Cerebellar cortex (tissue), 1 donor: ENCODE data around the gene HRG.

Source experiments
- DNase-seq: peaks from one replicate; pipeline ENCODE4 v3.0.0-alpha.2; 2015; ENCODE audit warnings: low spot score

Gene HRG

DNA sequence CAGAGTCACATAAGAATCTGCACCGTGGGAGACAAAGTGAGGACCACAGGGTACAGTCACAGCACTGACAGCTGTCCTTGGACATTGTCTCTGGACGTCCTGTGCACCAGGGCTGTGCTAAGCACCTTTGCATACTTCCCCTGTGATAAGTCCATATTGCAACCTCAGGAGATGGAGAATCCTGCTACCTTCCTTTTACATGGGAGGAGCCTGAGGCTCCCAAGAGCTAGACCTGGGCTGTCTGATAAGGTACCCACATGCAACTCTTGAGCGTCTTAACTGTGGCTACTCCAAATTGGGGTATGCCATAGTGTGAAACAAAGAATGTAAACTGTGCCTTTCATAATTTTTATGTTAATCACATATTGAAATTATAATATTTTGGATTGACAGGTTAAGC, 28.1 kb upstream of the HRG start:
- no peak for DNase-seq

- no peak for DNase-seq
Observed at GRCh38 chr3:186638259-186638658, 27.6 kb upstream of the HRG start.

- no peak for DNase-seq
Observed at GRCh38 chr3:186639778-186640472, 25.9 kb upstream of the HRG start, which contains the start of gene FETUB. Gene FETUB, plus strand, starts transcription at chr3:186640399. Its CDS starts 62 bp downstream, at chr3:186640461.

GRCh38 chr3:186640473-186640818, 25.4 kb upstream of the HRG start:
- no peak for DNase-seq

- DNase-seq, result no peak
Observed at GRCh38 chr3:186640929-186641328, 24.9 kb upstream of the HRG start.

DNA sequence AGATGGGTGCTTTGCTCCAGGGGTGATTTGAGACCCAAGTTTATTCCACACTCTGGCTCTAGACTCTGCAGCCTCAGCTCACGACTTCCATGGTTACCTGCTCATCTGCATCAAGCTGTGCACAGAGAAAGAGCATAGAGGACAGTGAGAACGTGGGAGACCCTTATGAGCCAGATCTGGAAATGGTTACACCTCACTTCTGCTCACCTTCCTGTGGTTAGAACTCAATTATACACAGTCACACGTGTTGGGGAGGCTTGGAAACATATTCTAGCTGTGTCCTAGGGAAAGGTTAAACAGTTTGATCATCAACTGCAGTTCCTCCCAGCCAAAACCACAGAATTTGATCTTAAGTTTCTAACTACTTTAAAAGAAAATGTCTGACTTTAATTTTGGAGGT, 23.8 kb upstream of the HRG start:
- DNase-seq, result no peak

GRCh38 chr3:186643493-186643892, 22.3 kb upstream of the HRG start:
- no peak for DNase-seq

- DNase-seq, result no peak
Observed at GRCh38 chr3:186644683-186645082, 21.1 kb upstream of the HRG start.

DNA sequence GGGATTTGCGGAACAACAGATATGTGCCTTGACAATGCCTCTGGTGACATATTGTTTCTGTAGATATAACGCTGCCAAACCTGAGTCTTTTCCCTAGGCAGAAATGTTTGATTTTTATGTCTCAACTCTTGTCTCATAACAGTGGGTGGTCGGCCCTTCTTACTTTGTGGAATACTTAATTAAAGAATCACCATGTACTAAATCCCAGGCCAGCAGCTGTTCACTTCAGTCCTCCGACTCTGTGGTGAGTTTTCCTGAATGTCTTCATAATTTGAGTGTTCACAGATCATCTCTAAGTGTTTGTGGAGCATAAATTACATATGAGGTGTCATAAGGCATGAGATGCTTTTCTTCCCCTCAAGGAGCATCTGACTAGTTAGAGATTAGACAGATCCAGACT, 19.7 kb upstream of the HRG start:
- DNase-seq, result no peak

DNA sequence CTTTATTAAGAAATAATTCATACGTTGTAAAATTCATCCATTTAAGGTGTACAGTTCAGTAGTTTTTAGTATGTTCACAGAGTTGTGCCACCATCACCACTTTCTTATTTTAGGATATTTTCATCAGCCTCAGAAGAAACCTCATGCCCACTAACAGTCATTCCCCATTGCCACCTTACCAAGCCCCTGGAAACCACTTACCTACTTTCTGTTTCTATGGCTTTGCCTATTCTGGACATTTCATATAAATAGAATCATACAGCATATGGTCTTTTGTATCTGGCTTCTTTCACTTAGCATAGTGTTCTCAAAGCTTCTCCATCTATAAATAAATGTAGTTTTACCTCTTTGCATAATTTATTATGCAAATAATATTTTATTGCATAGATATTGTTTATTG, 19.0 kb upstream of the HRG start:
- DNase-seq, result no peak

DNA sequence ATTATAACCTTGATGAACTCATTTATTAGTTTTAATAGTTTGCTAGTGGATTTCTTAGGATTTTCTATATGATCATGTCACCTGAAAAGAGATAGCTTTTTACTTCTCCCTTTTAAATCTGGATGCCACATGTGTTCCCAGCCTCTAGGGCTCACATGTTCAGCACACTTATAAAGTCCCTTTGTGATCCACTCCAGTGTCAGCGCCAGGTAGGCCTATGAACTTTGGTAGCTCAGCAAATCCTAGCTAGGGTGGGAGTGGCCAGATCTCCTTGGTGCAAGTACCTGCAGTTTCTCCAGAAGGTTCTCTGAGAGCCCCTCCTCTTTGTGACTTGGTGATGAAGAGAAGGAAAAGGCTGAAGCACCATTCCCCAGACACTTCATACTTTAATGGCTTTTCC, 17.0 kb upstream of the HRG start:
- no peak for DNase-seq

DNA sequence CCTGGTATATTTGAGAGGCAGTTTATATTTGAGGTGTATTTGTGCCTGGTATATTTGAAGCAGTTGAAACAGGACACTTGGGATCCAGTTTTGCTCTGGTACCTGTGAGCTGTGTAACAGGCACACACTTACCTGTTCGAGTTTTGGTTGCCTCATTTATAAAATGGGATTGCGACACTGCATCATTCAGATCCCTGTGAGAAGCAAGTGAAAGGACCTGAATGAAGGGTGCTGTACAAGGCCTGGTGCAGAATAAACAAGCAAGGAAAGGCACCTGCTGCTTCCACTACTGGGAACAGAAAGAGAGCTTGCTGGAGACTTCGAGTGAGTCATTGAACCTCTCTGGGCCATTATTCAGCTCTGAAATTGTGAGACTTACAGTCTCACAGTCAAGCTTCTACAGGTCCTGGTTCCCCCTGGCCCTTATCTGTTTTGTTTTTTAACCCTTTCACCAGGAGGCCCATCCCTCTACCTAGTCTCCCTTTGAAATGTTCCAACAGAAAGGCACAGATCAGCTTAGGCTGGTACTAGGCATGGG, 14.1 kb upstream of the HRG start:
- DNase-seq, result no peak

- no peak for DNase-seq
Observed at GRCh38 chr3:186653080-186653707, 12.6 kb upstream of the HRG start.

- DNase-seq, result no peak
Observed at GRCh38 chr3:186653984-186654383, 11.8 kb upstream of the HRG start.

- DNase-seq, result no peak
Observed at GRCh38 chr3:186663361-186664118, 2.3 kb upstream of the HRG start.

DNA sequence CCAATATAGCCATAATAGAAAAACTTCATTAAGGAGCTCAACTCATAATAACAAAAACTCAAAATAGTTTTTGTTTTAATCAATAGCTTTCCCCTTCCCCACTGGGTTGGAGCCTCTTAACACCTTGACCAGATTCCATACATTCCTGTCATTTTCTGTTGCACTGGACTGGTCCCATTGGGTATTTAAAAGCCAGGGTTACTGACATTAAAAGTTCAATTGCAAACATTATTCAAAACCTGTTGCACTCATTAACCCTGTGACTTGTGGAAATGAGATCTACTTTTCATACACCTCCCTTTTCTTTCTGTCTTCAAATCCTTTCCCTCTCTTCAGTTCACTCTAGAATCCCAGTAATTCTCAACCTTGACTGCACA, 1.7 kb upstream of the HRG start:
- DNase-seq, result no peak

DNA sequence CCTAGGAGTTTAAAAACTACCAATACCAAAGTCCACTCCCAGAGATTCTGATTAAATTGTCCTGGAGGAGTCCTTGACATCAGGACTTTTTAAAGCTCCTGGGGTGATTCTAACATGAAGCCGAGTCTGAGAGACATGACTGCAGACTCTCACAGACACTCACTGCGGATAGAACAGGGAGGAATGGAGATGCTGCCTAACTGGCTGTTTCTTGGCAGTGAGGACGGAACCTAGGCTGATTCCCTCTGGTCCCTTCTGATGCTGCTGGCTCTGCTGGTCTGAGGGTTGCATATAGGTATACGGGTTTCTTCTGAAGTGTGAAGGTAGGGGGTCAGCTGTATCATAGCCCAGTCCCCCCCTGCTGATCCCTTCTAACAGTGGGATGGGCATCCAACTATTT, 1.3 kb upstream of the HRG start:
- DNase-seq, result no peak

- DNase-seq, result no peak
Observed at GRCh38 chr3:186668426-186668825, 2.6 kb downstream of the HRG start.

DNA sequence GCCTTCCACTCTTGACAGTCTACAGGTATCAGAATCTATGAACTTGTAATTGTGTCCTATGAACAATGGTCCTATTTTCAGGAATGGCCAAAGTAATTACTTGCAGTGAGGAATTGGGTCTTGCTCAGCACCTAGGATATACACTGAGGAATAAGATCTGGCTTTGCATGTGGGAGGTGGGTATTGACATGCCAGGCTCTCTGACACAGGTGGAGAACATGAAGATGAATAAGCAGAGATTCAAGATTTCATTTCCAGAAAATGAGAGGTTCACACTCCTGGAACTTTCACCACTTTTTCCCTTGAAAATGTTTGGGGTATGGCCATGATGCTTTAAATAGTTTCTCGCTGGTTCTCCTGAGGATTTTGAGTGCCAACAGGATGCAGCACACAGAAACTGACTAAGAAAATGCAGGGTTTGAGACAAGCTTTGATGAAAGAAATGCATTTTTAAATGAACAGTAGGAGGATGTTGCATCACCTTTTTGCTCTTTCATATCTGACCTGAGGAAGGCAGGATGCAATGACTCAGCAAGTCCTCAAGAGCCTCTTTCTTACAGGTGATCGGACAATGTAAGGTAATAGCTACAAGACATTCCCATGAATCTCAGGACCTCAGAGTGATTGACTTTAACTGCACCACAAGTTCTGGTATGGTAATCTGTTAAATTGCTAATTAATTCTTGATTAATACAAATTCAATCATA, 3.7 kb downstream of the HRG start:
- DNase-seq, result no peak

- no peak for DNase-seq
Observed at GRCh38 chr3:186670155-186670554, 4.3 kb downstream of the HRG start.

GRCh38 chr3:186671051-186671450, 5.2 kb downstream of the HRG start:
- DNase-seq, result no peak

DNA sequence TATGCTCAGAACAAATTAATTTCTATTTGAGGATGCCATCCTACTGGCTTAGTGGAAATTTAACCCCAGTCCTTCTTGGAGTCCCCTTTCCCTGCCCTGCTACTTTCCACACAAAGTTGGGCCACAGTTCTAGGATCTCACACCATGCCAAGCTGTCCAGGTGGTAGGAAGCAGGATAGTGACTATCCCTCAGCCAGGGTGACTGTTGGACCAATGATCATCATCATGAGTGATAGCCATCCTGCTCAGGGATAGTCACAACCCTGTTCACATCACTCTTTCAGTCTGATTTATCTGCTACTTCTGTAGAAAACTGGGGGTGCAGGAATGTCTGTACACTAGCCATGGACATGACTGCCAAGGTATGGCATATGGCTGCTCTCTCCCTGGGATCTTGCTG, 12.8 kb downstream of the HRG start:
- no peak for DNase-seq

DNA sequence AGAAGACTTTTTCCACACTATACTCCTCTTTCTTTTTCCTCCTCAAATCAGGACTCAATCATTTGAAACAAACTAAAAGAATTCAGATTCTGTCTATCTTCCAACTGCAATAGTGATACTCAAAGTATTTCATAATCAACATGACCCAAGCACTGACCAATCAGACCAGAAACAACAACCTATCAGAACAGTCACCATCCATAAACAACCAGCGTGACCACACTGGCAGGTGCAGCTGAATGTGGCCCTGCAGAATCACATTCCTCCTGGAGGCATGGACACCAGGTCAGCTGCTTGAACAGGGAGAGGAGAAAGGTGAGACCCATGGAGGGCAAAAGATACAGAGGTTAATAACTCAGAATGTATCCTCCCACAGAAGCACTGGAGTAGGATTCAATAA, 13.3 kb downstream of the HRG start:
- DNase-seq, result no peak
